Body of pancreas (tissue), 4 donors: ENCODE measurements around the gene TBL3. TPM values are rescaled to one million over a fixed set of nuclear protein-coding genes. Genes with fewer than 3 reads are reported as not detected.
A peak's percentile ranks its signal among the peaks of the same experiment; 100 is the strongest.

Experiments
- ATAC-seq: fragments of 150-250 bp; one replicate; pipeline ENCODE4 v1.9.1; 2016
- DNase-seq, 4 donors: peaks; one replicate each; pipeline ENCODE4 v3.0.0-alpha.2; 2019
- H3K27ac ChIP-seq, 4 donors: fragments of 200-600 bp; sonication (generic); 1 replicate in 3 of 4; 2 replicates in 1 of 4; pipeline versions ENCODE4 v1.5.1 to v1.6.1; 2016 to 2019; ENCODE audit warnings: mild to moderate bottlenecking in 1 of 4, mixed read lengths in 1 of 4, moderate library complexity in 1 of 4
- H3K27me3 ChIP-seq, 2 donors: fragments of 200-600 bp; sonication (generic); one replicate each; pipeline ENCODE4 v1.6.0; 2016; ENCODE audit warnings: mild to moderate bottlenecking in 1 of 2
- H3K36me3 ChIP-seq, 2 donors: fragments of 200-600 bp; sonication (generic); replicated peaks in 1 of 2; 2 replicates each; pipeline ENCODE4 v1.5.1; 2016; ENCODE audit warnings: low read depth in 2 of 2; ENCODE audit not compliant: insufficient read depth in 1 of 2
- H3K4me1 ChIP-seq: fragments of 200-600 bp; sonication (generic); one replicate; pipeline ENCODE4 v1.6.0; 2016
- H3K4me3 ChIP-seq, 2 donors: fragments of 200-600 bp; sonication (generic); 1 replicate in 1 of 2; 2 replicates in 1 of 2; pipeline ENCODE4 v1.5.1; 2016 to 2019
- H3K9me3 ChIP-seq, 3 donors: fragments of 200-600 bp; sonication (generic); 1 replicate in 2 of 3; 2 replicates in 1 of 3; pipeline ENCODE4 v1.5.1; 2016
- POLR2A ChIP-seq, 3 donors: fragments of 450-650 bp; IDR thresholded peaks; one replicate each; pipeline ENCODE4 v1.6.1; 2016; ENCODE audit warnings: antibody characterized with exemption in 3 of 3, mild to moderate bottlenecking in 2 of 3
- WGBS, 2 donors: methylation state at CpG; one replicate each; pipeline ENCODE4 v1.1.5; 2017; 5-methylcytosine and 5-hydroxymethylcytosine counted together
- intact Hi-C: fragments of 100-400 bp; cut with DNase I; formaldehyde crosslinking; loops from one replicate; pipeline ENCODE4 v1.15.1; 2023
- total RNA-seq, 2 donors: library from RNA; depleted of rRNA; stranded (reverse); fragments of >200 nt; gene quantifications; one replicate each; pipeline ENCODE4 v1.1.0, GENCODE V29; 2016
- TF ChIP-seq, protein P1 (sequence below), 7 experiments: fragments of 450-650 bp in 4 of 7; fragments of 200-600 bp in 3 of 7; sonication (generic) in 3 of 7; IDR thresholded peaks; one replicate each; pipeline ENCODE4 v1.5.1; 2016 to 2019; ENCODE audit warnings: antibody characterized with exemption in 7 of 7

Gene TBL3
- total RNA-seq, 2 donors from 2014 or later = 38.9 to 40.7 TPM

DNA sequence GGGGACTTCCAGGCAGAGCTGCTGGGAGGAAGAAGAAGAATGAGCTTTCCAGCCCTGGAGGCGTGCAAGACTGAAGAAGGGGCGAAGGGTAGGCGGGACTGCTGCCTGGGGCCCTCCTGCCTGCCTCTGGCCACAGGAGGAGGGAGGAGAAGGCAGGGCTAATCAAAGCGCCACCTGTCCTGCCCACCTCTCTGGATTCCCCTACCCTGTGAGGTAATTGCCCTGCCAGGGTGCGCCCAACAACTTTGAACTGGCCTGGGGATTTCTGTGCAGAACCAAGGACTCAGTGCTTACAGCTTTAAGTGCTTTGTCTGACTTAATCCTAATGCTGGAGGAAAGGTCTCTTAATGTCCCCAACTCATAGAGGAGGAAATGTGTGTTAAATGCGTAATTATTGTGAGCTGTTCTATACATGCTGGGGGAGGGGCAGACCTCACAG, 9.6 kb downstream of the TBL3 start, which contains the start of gene NOXO1:
Gene NOXO1 (minus strand): TSS at position 72 of the 439 bp plus-strand sequence. CDS start 290 bp downstream, outside the sequence.
- no peaks in the 10 kb centered on the region for H3K9me3 ChIP-seq
- intact Hi-C loops = no loop called here
- no peak for TF ChIP-seq POLR2A (IDR thresholded peaks at IDR 0.05)
- TF ChIP-seq, protein P1, sequence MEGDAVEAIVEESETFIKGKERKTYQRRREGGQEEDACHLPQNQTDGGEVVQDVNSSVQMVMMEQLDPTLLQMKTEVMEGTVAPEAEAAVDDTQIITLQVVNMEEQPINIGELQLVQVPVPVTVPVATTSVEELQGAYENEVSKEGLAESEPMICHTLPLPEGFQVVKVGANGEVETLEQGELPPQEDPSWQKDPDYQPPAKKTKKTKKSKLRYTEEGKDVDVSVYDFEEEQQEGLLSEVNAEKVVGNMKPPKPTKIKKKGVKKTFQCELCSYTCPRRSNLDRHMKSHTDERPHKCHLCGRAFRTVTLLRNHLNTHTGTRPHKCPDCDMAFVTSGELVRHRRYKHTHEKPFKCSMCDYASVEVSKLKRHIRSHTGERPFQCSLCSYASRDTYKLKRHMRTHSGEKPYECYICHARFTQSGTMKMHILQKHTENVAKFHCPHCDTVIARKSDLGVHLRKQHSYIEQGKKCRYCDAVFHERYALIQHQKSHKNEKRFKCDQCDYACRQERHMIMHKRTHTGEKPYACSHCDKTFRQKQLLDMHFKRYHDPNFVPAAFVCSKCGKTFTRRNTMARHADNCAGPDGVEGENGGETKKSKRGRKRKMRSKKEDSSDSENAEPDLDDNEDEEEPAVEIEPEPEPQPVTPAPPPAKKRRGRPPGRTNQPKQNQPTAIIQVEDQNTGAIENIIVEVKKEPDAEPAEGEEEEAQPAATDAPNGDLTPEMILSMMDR (IDR thresholded peaks at IDR 0.05) = no peak
- peaks cover 63% of the 10 kb centered on the region for H3K4me1 ChIP-seq
- peak within 1 kb of the TSS in 3 of 4 donors; percentile 43 to 59 (median 55) for H3K27ac ChIP-seq
- no peaks in the 10 kb centered on the region for H3K27me3 ChIP-seq
- no peak for DNase-seq
- 65 to 70% methylated on average over 6 of the region's 6 CpGs for WGBS, 2 donors
- H3K4me3 ChIP-seq = no peak within 1 kb of the TSS
- peaks cover 0 to 9% of the 10 kb centered on the region in 2 donors for H3K36me3 ChIP-seq
- ATAC-seq = no peak

DNA sequence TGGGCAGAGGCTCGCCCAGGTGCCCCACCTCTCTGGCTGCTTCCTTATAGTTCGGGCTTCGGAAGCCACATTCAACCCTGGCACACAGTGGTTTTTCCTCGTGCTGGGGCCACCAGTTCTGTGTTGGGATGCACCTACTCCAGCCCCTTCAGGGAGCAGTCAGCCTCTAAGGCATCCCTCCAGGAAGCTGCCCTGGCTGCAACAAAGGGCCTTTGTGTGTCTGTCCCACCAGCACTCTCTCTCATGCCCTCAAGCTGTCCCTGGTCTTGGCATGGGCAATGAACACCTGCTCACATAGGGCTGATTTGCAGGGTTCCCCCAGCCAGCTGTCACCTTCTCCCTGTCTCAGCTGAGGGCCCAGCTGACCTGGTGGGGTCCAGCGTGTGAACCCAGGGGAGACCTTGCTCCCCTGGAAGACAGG, 10.2 kb downstream of the TBL3 start:
- Histone ChIP-seq H3K36me3 (peaks cover 0 to 5% of the 10 kb centered on the region in 2 donors), H3K4me3 (no peak overlapping the region), H3K27ac (peak overlapping the region in 3 of 4 donors; percentile 43 to 59 (median 55)), H3K4me1 (peaks cover 63% of the 10 kb centered on the region), H3K27me3 (no peaks in the 10 kb centered on the region), H3K9me3 (no peaks in the 10 kb centered on the region)
- 17 to 56% methylated on average over 5 of the region's 5 CpGs for WGBS, 2 donors
- DNase-seq (peak in 3 of 4 donors; percentile 49 to 50 (median 49)), ATAC-seq (no peak)
- intact Hi-C loops = no loop called here
- TF ChIP-seq, protein P1 (IDR thresholded peaks at IDR 0.05) = no peak
- no peak for TF ChIP-seq POLR2A (IDR thresholded peaks at IDR 0.05)

DNA sequence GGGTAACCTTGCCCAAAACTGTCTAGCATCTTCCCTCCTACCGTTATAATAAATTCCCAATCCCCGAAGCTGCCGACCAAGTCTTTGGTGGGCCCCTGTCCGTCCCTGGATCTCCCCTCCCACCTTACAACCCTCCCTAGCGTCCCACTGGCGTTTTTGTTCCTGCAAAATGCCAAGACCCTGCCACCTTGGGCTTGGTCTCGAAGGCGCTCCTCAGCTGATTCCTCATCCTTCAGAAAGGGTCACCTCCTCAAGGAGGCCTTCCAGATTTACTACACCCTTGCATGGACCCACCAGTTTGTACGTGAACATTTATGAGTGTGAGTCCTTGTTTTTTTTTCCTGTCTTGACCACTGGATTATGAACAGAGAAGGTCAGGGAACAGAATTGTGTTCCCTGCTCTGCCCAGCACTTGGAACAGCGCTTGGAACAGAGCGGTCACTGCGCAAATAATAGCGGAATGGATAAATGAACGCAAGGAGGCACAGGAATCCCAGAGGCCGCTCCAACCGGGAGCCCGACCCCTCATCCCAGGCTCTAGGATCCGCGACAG, 11.2 kb downstream of the TBL3 start:
- TF ChIP-seq POLR2A (IDR thresholded peaks at IDR 0.05) = no peak
- TF ChIP-seq, protein P1 (IDR thresholded peaks at IDR 0.05) = peak in 1 of 7 experiments; percentile 5
- peak overlapping the region in 1 of 2 donors; percentile 11 for H3K4me3 ChIP-seq
- H3K4me1 ChIP-seq = peaks cover 62% of the 10 kb centered on the region
- intact Hi-C loops = no loop called here
- DNase-seq = no peak
- 29 to 38% methylated on average over 16 to 19 of the region's 19 CpGs for WGBS, 2 donors
- H3K36me3 ChIP-seq = peaks cover 0 to 2% of the 10 kb centered on the region in 2 donors
- no peaks in the 10 kb centered on the region for H3K27me3 ChIP-seq
- no peak for ATAC-seq
- peak overlapping the region in 3 of 4 donors; percentile 78 to 84 (median 80) for H3K27ac ChIP-seq
- no peaks in the 10 kb centered on the region for H3K9me3 ChIP-seq

DNA sequence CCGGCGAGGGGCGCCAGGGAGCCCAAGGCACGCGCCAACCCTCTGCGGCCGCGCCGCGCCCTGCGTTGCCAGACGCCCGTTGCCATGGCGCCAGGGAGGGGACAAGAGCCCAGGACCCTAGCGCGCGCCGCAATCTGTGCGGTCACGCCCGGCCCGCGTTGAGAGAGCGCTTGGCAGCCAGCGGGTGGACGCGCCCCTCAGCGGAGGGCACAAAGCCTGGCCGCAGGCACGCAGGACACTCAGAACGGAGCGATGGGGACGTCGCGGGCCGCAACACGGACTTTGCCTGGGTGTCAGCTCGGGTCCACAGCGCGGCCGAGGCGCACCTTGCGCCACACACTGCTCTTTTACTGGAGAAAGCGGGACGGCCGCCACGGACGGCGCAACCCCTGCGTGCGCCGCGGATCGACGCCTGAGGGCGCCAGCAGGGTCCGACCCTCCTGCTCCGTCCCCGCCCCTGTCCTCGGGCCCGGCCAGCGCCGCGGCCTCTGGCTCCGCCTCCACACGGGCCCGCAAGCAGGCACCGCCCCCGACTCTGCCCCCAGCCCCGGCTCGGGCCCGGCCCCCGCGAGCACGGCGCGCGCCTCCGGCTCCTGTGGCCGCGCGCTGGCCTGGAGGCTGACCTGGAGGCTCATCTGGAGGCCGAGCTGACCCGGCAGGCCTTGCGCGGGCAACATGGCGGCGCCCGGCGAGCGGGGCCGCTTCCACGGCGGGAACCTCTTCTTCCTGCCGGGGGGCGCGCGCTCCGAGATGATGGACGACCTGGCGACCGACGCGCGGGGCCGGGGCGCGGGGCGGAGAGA, 11.9 kb downstream of the TBL3 start, which contains the start of gene GFER:
Gene GFER (plus strand): TSS at position 650 of the 803 bp plus-strand sequence. CDS start 26 bp downstream, at position 676.
- intact Hi-C loops = no loop called here
- ATAC-seq = peak; percentile 85
- TF ChIP-seq, protein P1 (IDR thresholded peaks at IDR 0.05) = peak in 6 of 7 experiments; percentile 15 to 47 (median 30)
- TF ChIP-seq POLR2A (IDR thresholded peaks at IDR 0.05) = peak; percentile 45 to 67 (median 59)
- WGBS, 2 donors = 0% methylated on average over 2 to 109 of the region's 109 CpGs
- Histone ChIP-seq H3K4me1 (peaks cover 62% of the 10 kb centered on the region), H3K27ac (peak within 1 kb of the TSS; percentile 56 to 84 (median 79)), H3K36me3 (peaks cover 0 to 2% of the 10 kb centered on the region in 2 donors), H3K4me3 (peak within 1 kb of the TSS; percentile 77 to 90), H3K27me3 (peaks cover 0 to 3% of the 10 kb centered on the region in 2 donors), H3K9me3 (no peaks in the 10 kb centered on the region)
- DNase-seq = peak; percentile 91 to 92 (median 92)
